RWPE1 (cell line): ENCODE measurements around the gene FAM151B.
A peak's percentile ranks its signal among the peaks of the same experiment; 100 is the strongest.
"Not testable (repeated sequence)": the region's sequence is repeated elsewhere in the genome, so short reads cannot be mapped to it uniquely, and the experiment has no call there.

Experiments used
- CTCF ChIA-PET: fragments of 350-600 bp; sonication (Branson Sonifier 250); formaldehyde crosslinking; extraction: SDS; loops from one replicate; lab custom pipeline; 2021; lab: Yijun Ruan, JAX
- POLR2A ChIA-PET: fragments of 400-600 bp; formaldehyde crosslinking; extraction: SDS; loops from one replicate; lab custom pipeline; 2020; ENCODE audit warnings: antibody characterized with exemption; ENCODE audit not compliant: low non-redundant PET; lab: Yijun Ruan, JAX
- DNase-seq: peaks from one replicate; pipeline ENCODE4 v3.0.0; 2012; ENCODE audit warnings: low spot score
- H3K27ac ChIP-seq: fragments of 450-650 bp; 2 replicates; pipeline ENCODE4 v1.5.1; 2017
- TF ChIP-seq, protein P1 (sequence below): fragments of 450-650 bp; conservative IDR thresholded peaks from 2 replicates; pipeline ENCODE4 v1.5.1; 2017; ENCODE audit warnings: low read depth, mild to moderate bottlenecking

Gene FAM151B

GRCh38 chr5:80466669-80467485 is 21.0 kb upstream of the FAM151B start:
- peak; percentile 71 for DNase-seq
- no peak overlapping the region for H3K27ac ChIP-seq
- TF ChIP-seq, protein P1, sequence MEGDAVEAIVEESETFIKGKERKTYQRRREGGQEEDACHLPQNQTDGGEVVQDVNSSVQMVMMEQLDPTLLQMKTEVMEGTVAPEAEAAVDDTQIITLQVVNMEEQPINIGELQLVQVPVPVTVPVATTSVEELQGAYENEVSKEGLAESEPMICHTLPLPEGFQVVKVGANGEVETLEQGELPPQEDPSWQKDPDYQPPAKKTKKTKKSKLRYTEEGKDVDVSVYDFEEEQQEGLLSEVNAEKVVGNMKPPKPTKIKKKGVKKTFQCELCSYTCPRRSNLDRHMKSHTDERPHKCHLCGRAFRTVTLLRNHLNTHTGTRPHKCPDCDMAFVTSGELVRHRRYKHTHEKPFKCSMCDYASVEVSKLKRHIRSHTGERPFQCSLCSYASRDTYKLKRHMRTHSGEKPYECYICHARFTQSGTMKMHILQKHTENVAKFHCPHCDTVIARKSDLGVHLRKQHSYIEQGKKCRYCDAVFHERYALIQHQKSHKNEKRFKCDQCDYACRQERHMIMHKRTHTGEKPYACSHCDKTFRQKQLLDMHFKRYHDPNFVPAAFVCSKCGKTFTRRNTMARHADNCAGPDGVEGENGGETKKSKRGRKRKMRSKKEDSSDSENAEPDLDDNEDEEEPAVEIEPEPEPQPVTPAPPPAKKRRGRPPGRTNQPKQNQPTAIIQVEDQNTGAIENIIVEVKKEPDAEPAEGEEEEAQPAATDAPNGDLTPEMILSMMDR, result no peak

DNA sequence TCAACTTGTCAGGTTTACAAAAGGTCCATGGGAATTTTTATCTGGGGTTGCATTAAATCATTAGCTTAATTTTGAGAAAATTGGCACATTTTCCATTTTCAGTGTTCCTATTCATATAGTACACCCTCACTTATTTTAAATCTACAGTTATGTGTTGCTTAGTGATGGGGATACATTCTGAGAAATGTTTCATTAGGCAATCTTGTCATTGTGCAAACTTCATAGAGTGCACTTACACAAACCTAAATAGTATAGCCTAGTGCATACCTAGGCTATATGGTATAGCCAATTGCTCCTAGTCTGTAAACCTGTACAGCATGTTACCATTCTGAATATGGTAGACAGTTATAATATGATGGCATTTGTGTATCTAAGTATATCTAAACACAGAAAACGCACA is 19.8 kb upstream of the FAM151B start:
- no peak overlapping the region for H3K27ac ChIP-seq
- no peak for DNase-seq
- CTCF ChIA-PET, result interaction anchor here (0.6 kb wide), 1 partner anchor 16 kb away, joined by 3 read pairs; no protein-coding TSS in a partner anchor
- TF ChIP-seq, protein P1, result no peak
- POLR2A ChIA-PET, result interaction anchor here (0.6 kb wide), 1 partner anchor 21 kb away, joined by 9 read pairs; no protein-coding TSS in a partner anchor

More at GRCh38 chr5:80466669-80467485, 21.0 kb upstream of the FAM151B start:
- CTCF ChIA-PET, result interaction anchor here (0.6 to 1.7 kb wide), 5 partner anchors 14 to 728 kb away, joined by 3 to 10 read pairs (median 4); partner anchors contain the start of gene FAM151B
- POLR2A ChIA-PET, result no interaction called here

DNA sequence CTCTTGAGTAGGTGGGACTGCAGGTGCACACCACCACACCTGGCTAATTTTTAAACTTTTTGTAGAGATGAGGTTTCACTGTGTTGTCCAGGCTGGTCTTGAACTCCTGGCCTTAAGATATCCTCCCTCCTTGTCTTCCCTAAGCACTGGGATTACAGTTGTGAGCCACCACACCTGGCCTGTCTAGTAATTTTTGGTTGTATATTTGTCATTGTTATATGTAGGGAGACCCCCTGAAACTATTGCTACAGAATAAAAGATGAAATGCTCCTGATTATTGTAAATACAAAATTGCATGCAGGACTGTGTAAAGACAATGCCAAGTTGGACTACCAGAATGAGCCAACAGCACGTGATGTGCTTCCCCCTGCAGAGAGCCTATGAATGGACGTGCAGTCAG is 17.3 kb upstream of the FAM151B start:
- CTCF ChIA-PET, H3K27ac ChIP-seq, DNase-seq, POLR2A ChIA-PET: not testable (repeated sequence)

DNA sequence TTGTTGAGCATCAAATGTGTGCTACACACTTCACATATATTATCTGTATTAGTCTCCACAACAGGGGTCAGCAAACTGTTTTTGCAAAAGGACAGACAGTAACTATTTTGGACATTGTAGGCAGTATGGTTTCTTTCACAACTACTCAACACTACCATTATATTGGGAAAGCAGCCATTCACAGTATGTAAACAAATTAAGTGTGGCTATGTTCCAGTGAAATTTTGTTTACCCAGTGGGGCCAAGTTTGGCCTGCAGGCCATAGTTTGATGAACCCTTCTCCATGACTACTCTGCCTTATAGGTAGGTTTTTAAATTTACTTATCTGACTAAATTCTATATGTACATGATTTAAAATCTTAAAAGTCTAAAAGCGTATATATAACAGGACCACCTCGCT is 13.0 kb upstream of the FAM151B start:
- DNase-seq, result no peak
- TF ChIP-seq, protein P1, result no peak
- ChIA-PET POLR2A (no interaction called here), CTCF (no interaction called here)
- no peak overlapping the region for H3K27ac ChIP-seq

- CTCF ChIA-PET, result interaction anchor here (1.5 to 2.1 kb wide), 2 partner anchors 13 to 39 kb away, joined by 4 to 10 read pairs; no protein-coding TSS in a partner anchor
- DNase-seq, result peak; percentile 46
Measured at GRCh38 chr5:80479713-80480112, 8.2 kb upstream of the FAM151B start.

DNA sequence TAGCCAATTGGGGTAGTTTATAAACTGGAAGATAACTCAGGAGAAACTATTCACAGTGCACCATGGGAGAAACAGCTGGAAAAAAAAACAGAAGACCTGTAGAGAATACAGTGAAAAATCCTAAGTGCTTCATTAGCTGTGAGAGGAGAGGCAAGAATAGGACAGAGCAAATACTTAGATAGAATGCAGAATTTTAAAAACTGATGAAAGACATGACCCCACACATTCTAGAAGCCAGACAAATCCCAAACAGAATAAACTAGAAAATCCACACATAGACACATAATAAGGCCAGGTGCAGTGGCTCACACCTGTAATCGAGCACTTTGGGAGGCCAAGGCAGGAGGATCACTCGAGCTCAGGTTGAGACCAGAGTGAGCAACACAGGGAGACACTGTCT is 7.5 kb upstream of the FAM151B start:
- TF ChIP-seq, protein P1, result no peak
- DNase-seq, result no peak
- ChIA-PET CTCF (interaction anchor here (0.5 to 2.1 kb wide), 4 partner anchors 13 to 174 kb away, joined by 3 to 10 read pairs (median 4); partner anchors contain the start of gene MSH3), POLR2A (no interaction called here)
- H3K27ac ChIP-seq, result no peak overlapping the region

More at GRCh38 chr5:80479713-80480112, 8.2 kb upstream of the FAM151B start:
- H3K27ac ChIP-seq, result no peak overlapping the region
- POLR2A ChIA-PET, result no interaction called here
- TF ChIP-seq, protein P1, result no peak
